Left colon (tissue), 2 donors: ENCODE data around the gene SIDT1. TPM values are rescaled to one million over a fixed set of nuclear protein-coding genes. Genes with fewer than 3 reads are reported as not detected.

ENCODE experiments used
- ATAC-seq: fragments of 200-7000 bp; cut with Tn5 transposase; one replicate; pipeline ENCODE4 v1.9.1; 2020; ENCODE audit warnings: mild to moderate bottlenecking, moderate library complexity
- DNase-seq, 2 donors: peaks; one replicate each; pipeline ENCODE4 v3.0.0-alpha.2; 2020
- intact Hi-C, 2 donors: fragments of 100-400 bp; cut with DNase I in 1 of 2; cut with micrococcal nuclease in 1 of 2; formaldehyde crosslinking; loops; one replicate each; pipeline versions ENCODE4 v1.11.2 to v1.14.0; 2022; cut with DNase I, micrococcal nuclease
- long read RNA-seq: library from polyadenylated mRNA; unstranded; transcript quantifications from one replicate; pipeline ENCODE4 v2.0.0, GENCODE V29; 2021
- total RNA-seq, 2 donors: library from RNA; stranded (reverse); fragmentation: NEBNext Ultra II Directional; extraction: Animal tissue kit (Norgen Biotek cat#: 25700); gene quantifications; one replicate each; pipeline ENCODE4 v1.2.1, GENCODE V29; 2021
- donor health status: DM: no; HTN: no; CAD: no.
- donor health status: DM: yes; HTN: yes; CAD: no.

The SIDT1 gene
- 10 to 100 TPM; 50.8 to 65.7 TPM for total RNA-seq
- long read RNA-seq, full-length matches to known transcripts, result 2 of 41 reads
- long read RNA-seq, partial matches to known transcripts, result 14 of 41 reads
- long read RNA-seq, other reads (novel, unspliced or antisense), result 25 of 41 reads

DNA sequence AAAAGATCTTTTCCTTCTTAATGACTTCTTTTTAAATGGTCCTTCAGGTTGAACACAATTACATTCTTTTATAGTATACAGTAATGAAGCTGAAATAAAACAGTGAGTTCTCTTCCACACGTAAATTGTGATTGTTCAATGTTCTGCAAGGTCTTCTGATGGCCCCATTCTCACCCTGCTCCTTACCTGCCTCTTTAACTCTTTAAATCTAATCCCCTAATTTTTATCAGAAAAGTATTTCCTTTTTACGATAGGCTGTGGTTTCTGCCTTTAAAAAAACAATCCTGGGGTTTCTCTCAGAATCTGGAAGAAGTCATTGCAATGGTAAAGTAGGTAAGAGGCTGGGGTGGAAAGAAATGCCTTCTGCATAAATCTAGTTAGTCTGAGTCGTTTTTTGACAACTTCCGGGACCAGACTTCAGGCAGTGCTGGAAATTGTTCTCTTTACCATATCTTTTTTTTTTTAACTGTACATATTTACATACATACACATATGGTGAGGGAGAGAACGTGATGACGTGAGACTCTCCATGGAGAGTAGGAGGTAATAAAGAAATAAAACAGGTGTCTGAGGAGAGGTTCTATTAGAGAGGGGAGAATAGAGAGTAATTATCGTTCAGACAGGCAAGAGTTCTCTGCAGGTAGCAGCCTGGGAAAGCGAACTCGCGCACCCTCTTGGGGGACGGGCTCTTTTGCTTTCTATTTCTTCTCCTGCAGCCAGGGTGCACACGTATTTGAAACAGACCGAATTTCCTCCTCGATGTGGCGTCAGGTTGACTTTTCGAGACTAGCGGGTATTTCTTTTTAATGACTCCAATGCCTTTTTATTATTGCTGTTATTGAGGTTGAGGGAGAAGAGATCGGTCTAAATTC, at the start of gene SIDT1:
Gene SIDT1, plus strand, starts transcription at position 730 of the 872 bp plus-strand sequence. CDS start 467 bp downstream, outside the sequence.
- intact Hi-C loops, result no loop called here
- ATAC-seq (peak; percentile 80), DNase-seq (peak; percentile 73 to 79)

DNA sequence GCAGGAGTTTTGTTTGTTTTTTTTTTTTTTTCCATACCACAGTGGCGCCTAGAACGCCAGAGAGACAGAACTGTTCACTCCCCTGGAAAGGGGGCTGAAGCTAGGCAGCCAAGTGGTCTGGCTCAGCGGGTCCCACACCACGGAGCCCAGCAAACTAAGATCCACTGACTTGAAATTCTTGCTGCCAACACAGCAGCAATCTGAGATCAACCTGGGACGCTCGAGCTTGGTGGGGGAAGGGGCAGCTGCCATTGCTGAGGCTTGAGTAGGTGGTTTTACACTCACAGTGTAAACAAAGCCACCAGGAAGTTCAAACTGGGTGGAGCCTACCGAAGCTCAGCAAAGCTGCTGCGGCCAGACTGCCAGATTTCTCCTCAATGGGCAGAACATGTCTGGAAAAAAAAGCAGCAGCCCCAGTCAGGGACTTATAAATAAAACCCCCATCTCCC, 47.2 kb upstream of the SIDT1 start:
- DNase-seq, result peak in 1 of 2 donors; percentile 7
- ATAC-seq, result peak; percentile 42

DNA sequence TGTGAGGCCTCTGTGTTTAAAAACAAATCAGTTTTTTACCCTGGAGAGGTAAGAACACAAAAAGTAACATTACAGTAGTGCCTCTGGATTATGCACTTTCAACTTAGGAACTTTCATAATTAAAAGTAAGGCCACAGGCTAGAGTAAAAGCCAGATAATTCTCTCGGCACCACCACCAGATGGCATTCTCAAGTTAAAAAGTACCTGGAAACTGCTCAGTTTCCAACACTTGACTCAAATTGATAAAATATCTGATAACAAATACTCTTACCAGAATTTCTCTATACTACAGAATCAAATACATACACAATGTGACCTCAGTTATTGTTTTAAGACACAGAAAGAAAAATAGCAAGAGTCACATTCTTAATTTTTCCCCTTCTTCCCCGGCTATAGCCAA, 37.3 kb upstream of the SIDT1 start:
- peak; percentile 36 to 50 for DNase-seq
- intact Hi-C loops, result loop anchor here in 1 of 2 donors (5.0 kb wide), 1 partner anchor 132 kb away; no protein-coding TSS in a partner anchor
- peak; percentile 86 for ATAC-seq

More for the DNA sequence above, 47.2 kb upstream of the SIDT1 start:
- intact Hi-C loops, result no loop called here

DNA sequence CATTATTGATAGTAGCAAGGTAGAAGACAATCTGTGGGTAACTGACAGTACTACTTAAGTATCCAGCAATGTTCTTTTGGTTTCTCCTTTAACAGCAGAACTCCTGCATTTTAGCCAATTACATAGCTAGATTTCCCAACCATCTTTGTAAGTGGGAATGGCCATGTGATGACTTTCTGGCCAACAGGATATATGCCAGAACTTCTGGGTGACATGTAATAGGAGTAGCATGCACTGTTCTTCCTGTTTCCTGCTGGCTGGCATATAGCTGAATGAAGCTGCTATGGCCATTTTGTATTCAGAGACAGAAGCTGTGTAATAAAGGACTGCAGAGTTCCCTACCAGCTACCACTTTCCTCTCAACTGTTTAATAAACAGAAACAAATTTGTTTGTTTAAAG, 35.4 kb upstream of the SIDT1 start:
- intact Hi-C loops, result loop anchor here in 1 of 2 donors (5.0 kb wide), 1 partner anchor 130 kb away; no protein-coding TSS in a partner anchor
- no peak for ATAC-seq
- DNase-seq, result no peak

DNA sequence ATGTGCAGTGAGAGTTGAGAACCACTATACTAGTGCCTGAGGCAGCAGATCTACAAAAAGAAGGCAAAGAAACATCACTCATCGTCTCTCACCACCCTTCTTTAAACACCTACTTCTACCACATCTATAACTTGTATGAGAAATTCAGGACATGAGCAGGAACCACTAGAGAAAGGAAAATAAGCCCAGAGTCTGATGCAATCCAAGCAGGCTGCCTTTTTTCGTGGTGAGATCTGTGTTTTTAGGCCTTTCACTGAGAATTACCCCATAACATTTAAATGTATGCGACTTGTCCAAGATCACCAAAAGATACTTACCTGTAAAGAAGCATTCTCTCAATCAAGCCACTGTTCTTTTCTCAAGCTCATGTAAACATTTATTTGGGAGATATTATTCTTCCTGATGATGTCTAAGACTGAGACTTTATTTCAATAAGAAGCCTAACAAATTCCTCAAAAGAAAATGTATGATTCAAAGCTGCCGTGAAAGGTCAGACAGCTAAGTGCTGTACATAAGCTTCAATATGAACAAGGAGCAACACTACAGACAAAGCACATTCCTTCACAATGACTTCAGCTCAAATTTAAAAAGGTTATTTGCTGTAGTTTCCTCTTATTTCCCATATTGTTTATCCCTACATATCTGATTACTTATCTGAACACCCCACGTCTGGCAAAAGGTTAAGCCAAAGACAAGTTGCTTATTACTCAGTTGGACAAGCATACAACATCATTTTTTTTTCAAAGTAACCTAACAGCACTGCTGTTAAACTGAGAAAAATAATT, 33.9 kb upstream of the SIDT1 start:
- no peak for DNase-seq
- ATAC-seq, result no peak
- intact Hi-C loops, result loop anchor here in 1 of 2 donors (5.0 kb wide), 1 partner anchor 129 kb away; no protein-coding TSS in a partner anchor

DNA sequence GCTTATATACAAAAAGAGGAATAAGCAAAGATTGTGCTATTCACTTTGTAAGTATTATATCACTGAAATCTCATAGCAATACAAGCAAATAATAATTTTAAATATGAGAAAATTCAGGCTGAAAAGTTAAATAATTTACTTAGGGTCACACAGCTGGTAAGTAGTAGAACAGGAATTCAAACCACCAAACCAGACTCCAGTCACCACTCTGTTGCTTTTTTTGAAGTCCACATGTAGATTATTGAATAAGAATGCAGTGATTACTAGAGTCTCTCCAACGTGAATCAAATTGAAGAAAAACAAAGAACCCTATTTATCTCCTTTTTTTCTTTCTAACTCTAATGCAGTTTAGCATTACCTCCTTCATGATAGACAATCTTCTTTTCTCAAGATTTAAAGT, 33.3 kb upstream of the SIDT1 start:
- intact Hi-C loops, result loop anchor here in 1 of 2 donors (5.0 kb wide), 1 partner anchor 128 kb away; no protein-coding TSS in a partner anchor
- no peak for DNase-seq
- ATAC-seq, result no peak

DNA sequence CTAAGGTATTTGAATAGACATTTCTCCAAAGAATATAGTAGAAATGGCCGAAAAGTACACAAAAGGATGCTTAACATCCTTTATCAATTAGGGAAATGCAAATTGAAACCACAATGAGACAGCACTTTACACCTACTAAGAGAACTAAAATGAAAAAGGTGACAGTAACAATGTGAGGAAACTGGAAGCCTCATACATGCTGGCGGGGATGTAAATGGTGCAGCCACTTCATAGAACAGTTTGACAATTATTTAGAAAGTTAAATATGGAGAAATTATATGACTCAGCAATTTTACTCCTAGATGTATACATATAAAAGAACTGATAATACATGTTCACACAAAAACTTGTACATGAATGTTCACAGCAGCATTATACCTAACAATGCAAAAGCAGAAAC, 30.8 kb upstream of the SIDT1 start:
- ATAC-seq (no peak), DNase-seq (no peak)
- intact Hi-C loops, result no loop called here

DNA sequence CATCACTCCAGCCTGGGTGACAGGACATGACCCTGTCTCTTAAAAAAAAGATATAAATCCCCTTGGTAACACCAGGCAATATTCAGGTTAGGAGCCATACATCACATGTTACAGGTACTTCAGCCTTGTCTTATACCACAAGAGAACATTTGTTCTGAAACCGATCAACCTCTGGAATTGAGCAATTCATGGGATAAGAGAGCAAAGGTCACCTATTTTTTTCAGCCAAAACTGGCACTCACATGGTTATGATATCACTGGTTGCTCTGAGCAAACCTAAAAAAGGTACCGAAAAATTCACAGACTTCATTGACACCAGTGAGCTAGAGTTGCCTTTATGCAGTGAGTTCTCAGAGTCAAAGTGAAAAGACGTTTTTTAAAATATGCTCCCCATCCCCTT, 26.5 kb upstream of the SIDT1 start:
- DNase-seq (no peak), ATAC-seq (peak; percentile 31)
- intact Hi-C loops, result no loop called here

DNA sequence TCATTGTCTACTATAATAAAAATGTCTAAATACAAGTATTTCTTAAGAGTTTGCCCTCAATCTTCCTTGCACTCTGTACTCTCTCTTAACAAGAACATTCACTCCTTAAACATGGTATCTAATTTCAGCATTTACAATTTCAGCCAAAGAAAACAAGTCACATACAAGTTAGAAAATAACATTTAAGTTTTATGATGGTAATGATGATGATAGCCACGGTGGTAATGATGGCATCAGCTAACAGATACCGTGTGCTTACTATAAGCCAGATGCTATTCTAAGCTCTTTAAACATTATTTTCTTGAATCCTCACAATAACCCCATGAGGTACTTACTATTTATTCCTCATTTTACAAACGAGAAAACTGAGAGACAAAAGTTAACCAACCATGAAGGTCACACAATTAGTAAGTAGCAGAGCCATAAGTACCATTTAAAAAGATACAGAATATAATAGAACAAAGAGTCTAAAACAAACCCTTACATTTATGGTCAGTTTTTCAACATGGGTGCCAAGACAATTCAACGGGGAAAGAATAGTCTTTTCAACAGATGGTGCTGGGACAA, 24.8 kb upstream of the SIDT1 start:
- intact Hi-C loops, result no loop called here
- DNase-seq, result no peak
- no peak for ATAC-seq

DNA sequence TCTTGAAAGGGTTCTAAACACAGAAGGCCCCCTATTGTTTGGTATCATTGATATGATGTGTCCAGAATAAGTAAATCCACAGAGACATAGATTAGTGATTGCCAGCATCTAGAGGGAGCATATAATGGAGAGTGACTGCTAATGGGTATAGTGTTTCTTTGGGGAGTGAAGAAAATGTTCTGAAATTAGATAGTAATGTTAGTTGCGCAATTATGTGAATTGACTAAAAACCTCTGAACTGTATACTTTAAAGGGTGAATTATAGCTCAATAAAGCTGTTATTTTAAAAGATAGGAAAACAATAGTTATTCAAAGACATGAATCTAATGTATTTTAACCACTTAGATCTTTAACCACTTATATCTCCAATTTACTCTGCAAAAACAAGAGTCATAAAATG, 23.4 kb upstream of the SIDT1 start:
- no peak for DNase-seq
- intact Hi-C loops, result no loop called here
- ATAC-seq, result no peak

DNA sequence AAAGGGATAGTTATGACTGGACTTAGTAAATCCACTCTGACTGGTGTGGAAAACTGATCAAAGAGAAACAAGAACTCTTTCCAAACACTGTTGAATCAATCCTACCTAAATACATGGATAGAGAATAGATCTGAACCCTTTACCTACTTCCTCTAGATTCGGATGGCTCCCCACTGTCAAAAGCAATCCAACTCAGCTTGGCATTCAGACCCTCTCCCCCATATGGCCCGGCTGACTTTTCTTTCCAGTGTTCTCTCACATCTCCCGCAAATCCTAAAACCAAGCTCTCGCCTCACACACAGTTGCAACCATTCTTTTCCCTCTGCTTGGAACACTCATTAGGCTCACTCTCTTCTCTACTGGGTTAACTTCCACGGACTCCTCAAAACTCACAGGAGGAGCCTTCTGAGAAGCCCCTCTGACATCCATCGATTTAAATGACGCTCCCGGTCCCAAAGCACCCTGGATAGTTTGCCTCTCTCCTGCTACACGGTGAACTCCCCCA, 18.0 kb upstream of the SIDT1 start:
- intact Hi-C loops, result no loop called here
- DNase-seq, result no peak
- ATAC-seq, result peak; percentile 10

DNA sequence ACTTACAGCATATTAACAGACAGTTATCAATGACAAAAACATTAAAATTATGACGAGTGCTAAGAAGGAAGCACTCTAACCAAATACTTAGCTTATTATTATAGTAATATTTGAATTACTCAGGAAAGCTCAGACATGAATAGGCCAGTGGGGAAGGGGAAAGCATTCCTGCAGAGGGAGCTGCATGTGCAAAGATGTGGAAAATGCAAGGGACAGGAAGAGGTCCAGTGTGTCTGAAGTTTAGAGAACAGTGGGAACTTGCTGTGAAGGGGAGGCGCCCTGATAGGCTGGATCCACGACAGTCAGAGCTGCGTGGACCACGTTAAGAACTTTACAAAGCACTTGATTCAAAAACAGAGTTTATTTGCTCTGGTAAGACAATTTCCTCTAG, 16.2 kb upstream of the SIDT1 start:
- DNase-seq (peak; percentile 15 to 57), ATAC-seq (peak; percentile 57)
- intact Hi-C loops, result no loop called here

DNA sequence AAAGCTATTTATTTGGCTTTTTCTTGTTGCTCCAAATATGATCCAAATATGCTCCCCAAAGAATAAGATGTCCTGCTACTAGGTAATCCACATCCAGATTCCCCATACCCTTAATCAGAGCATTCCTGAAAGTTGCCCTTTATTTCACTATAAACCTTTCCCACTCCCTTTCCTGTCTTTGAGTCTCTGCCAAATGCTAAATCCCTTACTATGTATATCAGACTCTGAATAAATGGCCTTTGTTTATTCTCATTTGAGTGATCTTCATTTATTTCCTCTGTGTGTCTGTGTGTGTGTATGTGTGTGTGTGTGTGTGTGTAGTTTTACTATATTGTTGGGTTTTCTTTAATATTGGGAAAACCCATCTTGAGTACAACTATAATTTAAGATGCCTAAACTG, 10.4 kb upstream of the SIDT1 start:
- DNase-seq (no peak), ATAC-seq (no peak)
- intact Hi-C loops, result no loop called here

DNA sequence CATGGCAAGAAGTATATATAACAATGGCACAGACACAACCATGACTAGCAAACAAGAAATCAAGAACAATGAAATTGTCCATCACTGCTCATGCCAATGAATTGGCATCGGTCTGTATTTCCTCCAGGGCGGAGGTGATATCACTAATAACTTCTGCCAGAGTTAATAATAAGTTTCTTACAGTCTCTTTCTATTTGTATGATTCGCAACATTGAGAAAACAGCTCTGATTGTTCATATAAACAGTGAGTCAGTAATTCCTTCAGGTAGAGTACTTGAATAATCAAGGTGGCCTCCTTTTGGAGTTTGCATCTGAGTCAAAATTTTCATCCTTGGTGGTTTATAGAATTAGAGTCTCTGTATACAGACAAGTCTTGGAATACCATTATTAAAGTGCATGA, 9.1 kb upstream of the SIDT1 start:
- intact Hi-C loops, result no loop called here
- DNase-seq (no peak), ATAC-seq (no peak)

DNA sequence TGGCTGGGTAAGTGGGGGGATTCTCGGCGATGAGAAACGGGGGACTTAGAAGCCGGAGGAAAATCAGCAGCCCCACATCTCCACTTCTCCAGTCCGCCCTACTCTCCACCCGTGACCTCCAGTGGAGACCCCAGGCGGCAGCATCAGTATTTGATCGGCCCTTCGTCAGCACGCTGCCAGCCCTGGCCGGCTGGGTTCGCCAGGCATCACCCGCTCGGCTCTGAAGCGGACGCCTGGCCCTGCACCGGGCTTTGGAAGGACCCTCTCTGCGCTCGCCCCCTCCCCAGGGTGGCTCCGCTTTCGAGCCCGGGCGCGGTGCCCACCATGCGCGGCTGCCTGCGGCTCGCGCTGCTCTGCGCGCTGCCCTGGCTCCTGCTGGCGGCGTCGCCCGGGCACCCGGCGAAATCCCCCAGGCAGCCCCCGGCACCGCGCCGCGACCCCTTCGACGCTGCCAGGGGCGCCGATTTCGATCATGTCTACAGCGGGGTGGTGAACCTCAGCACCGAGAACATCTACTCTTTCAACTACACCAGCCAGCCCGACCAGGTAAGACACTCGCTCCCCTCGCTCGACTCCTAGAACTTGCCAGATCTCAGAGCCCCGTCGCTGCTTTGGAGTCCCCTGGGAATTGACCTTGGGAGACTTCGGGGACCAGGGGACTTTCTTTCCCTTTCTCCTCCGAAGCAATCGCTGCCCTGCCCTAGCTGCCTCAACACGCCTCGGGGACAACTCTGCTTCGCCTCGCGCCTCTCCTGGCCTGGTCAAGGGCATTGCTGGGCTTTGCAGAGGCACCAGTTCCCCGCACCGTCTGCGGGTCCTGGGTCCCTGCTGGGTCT, 561 bp downstream of the SIDT1 start:
- intact Hi-C loops, result no loop called here
- DNase-seq, result peak in 1 of 2 donors; percentile 53
- ATAC-seq, result peak; percentile 46

DNA sequence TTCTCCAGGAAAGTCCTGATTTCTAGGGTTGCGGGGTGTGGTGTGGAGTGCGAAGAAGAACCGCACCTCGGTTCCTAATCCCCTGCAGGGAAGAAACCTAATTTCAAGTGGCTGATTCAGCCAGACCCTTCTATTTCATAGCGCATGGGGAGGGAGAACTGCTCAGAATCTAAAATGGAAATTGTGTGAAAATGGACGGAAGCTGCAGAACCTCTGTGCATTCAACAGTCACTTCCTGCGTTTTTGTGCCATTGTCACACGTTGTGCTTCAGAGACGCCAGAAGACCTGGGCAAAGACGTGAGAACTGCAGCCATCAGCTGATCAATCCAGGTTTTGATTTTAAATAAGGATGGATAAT, 1.2 kb downstream of the SIDT1 start:
- intact Hi-C loops, result no loop called here
- DNase-seq (no peak), ATAC-seq (no peak)

DNA sequence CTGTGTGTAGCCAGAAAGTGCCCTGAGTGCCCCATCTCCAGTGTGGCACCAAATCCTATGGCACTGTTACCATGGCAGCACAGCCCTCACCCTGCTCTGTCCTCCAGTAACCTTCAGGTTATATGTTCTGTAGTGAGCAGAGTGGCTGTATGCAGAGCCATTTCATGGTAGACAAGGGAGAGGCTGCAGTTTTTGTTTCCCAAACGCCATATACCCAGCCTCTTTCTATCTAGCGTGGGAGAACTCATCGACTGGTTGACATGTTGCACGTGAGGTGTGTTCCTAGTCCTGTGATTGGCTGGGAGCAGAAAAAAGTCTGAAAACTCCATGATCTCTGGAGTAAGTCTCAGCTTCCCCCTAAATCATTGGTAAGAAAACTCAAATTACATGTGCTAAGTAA, 2.0 kb downstream of the SIDT1 start:
- intact Hi-C loops, result no loop called here
- ATAC-seq, result peak; percentile 6
- DNase-seq, result no peak

DNA sequence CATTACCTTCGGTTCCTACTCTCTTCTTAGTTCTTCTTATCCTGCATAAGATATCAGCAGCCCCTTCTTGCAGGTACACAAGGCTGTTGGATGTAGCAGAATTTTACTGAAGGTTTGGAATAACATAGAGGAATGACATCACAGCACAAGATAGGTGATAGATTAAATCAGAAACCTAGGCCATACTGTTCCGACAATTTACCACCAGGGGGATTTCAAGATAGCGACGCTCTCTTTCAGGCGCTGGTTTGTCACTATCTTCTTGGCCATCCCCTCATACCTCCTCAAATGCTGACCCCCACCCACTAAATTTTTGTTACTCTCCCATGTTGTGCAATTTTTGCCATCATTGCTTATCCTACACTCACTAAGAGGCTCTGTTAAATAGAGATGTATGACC, 3.5 kb downstream of the SIDT1 start:
- ATAC-seq (no peak), DNase-seq (no peak)
- intact Hi-C loops, result no loop called here
